A673 (cell line): ENCODE data around the gene DHRSX. TPM values are rescaled to one million over a fixed set of nuclear protein-coding genes. Genes with fewer than 3 reads are reported as not detected.

Source experiments
- BruUV-seq: library from RNA; stranded (reverse); fragments of 400-500 nt; replicated peaks from 2 replicates; lab custom pipeline; 2021; lab: Mats Ljungman, UMichigan
- CTCF ChIA-PET: fragments of 300-600 bp; sonication (Branson Sonifier 250); formaldehyde crosslinking; loops from one replicate; lab custom pipeline; 2022; ENCODE audit warnings: antibody characterized with exemption; lab: Charles Lee
- POLR2A ChIA-PET: fragments of 300-600 bp; sonication (Branson Sonifier 250); formaldehyde crosslinking; loops from one replicate; lab custom pipeline; 2022; ENCODE audit warnings: antibody characterized with exemption; ENCODE audit not compliant: low non-redundant PET; lab: Charles Lee
- DNase-seq: peaks from one replicate; pipeline ENCODE4 v3.0.0-alpha.2; 2015; ENCODE audit warnings: low spot score
- H3K27ac ChIP-seq: fragments of 200-600 bp; sonication (generic); 2 replicates; pipeline ENCODE4 v1.5.1; 2016; ENCODE audit warnings: mixed run types, low read depth, mild to moderate bottlenecking, mixed read lengths, antibody characterized with exemption, low read length; ENCODE audit not compliant: poor library complexity, severe bottlenecking
- H3K27me3 ChIP-seq: fragments of 200-600 bp; sonication (generic); replicated peaks from 2 replicates; pipeline ENCODE4 v1.6.1; 2017; ENCODE audit warnings: mixed run types, low read depth, mild to moderate bottlenecking, mixed read lengths, antibody characterized with exemption, low read length; ENCODE audit not compliant: insufficient read depth, poor library complexity
- H3K36me3 ChIP-seq: fragments of 200-600 bp; sonication (generic); 2 replicates; pipeline ENCODE4 v1.6.1; 2016; ENCODE audit warnings: mixed run types, mild to moderate bottlenecking, mixed read lengths, antibody characterized with exemption, low read length; ENCODE audit not compliant: insufficient read depth, poor library complexity, severe bottlenecking
- H3K4me1 ChIP-seq: fragments of 200-600 bp; sonication (generic); 2 replicates; pipeline ENCODE4 v1.6.1; 2017; ENCODE audit warnings: mixed run types, mild to moderate bottlenecking, mixed read lengths, antibody characterized with exemption, low read length; ENCODE audit not compliant: insufficient read depth, poor library complexity, severe bottlenecking
- H3K4me3 ChIP-seq: fragments of 200-600 bp; sonication (generic); 2 replicates; pipeline ENCODE4 v1.5.1; 2016; ENCODE audit warnings: low read depth, mixed run types, mild to moderate bottlenecking, mixed read lengths, low read length; ENCODE audit not compliant: poor library complexity, severe bottlenecking
- H3K9me3 ChIP-seq: fragments of 200-600 bp; sonication (generic); 2 replicates; pipeline ENCODE4 v1.6.1; 2016; ENCODE audit warnings: mixed run types, low read depth, mild to moderate bottlenecking, mixed read lengths, antibody characterized with exemption, low read length; ENCODE audit not compliant: poor library complexity, severe bottlenecking
- CTCF ChIP-seq: fragments of 300-800, 200-600 bp; sonication (generic); conservative IDR thresholded peaks from 2 replicates; pipeline ENCODE4 v1.5.1; 2017; ENCODE audit warnings: low read depth, mild to moderate bottlenecking, antibody characterized with exemption, low read length, moderate library complexity, mixed read lengths
- EZH2 ChIP-seq: fragments of 200-600 bp; sonication (generic); IDR thresholded peaks from 2 replicates; pipeline ENCODE4 v1.6.1; 2017; ENCODE audit warnings: borderline replicate concordance, low read depth, mild to moderate bottlenecking, mixed read lengths, antibody characterized with exemption, low read length; ENCODE audit not compliant: poor library complexity, severe bottlenecking
- intact Hi-C: fragments of 100-400 bp; cut with micrococcal nuclease; formaldehyde crosslinking; loops from one replicate; pipeline ENCODE4 v1.10.0; 2022; ENCODE audit not compliant: unreplicated experiment
- total RNA-seq: library from RNA; stranded (reverse); gene quantifications from 2 replicates; pipeline ENCODE4 v1.2.3, GENCODE V29; 2021

Gene DHRSX
- total RNA-seq, 1 experiment from 2014 or later = 30.2 TPM

DNA sequence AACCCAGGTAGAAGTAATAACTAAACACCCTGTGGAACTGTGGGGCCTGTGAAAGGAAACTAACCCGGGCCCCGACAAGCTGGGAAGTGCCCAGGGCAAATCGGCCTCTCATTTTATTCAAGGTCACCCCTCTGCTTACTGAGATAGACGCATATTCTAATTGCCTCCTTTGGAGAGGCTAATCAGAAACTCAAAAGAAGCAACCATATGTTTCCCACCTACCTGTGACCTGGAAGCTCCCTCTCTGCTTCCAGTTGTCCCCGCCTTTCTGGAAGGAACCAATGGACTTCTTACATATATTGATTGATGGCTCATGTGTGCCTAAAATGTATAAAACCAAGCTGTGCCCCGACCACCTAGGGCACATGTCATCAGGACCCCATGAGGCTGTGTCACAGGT lies 23.1 kb upstream of the DHRSX start:
- TF ChIP-seq EZH2 (no peak), CTCF (no peak)
- no peak overlapping the region for H3K4me3 ChIP-seq
- H3K4me1 ChIP-seq = no peaks in the 10 kb centered on the region
- CTCF ChIA-PET = no interaction called here
- intact Hi-C loops = no loop called here
- POLR2A ChIA-PET = no interaction called here
- H3K27ac ChIP-seq = no peak overlapping the region
- no TSS peak for BruUV-seq
- no peaks in the 10 kb centered on the region for H3K27me3 ChIP-seq
- DNase-seq = no peak
- no peaks in the 10 kb centered on the region for H3K36me3 ChIP-seq
- no peaks in the 10 kb centered on the region for H3K9me3 ChIP-seq

DNA sequence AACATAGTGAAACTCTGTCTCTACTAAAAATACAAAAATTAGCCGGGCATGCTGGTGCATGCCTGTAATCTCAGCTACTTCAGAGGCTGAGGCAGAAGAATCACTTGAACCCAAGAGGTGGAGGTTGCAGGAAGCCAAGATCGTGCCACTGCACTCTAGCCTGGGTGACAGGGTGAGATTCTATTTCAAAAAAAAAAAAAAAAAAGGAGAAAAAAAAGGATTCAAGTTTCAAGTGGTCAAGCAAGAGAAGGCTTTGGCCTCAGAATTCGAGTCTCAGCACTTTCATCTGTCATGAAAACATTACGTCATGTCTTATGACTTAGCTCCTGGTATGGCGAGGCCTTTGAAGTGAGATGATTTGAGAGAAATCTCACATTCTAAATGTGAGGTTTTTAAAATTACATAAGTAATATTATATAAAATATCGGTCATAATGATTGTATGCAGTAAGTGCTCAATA lies 21.2 kb upstream of the DHRSX start:
- intact Hi-C loops = no loop called here
- no peaks in the 10 kb centered on the region for H3K9me3 ChIP-seq
- no peak overlapping the region for H3K27ac ChIP-seq
- H3K36me3 ChIP-seq = no peaks in the 10 kb centered on the region
- DNase-seq = no peak
- no TSS peak for BruUV-seq
- POLR2A ChIA-PET = no interaction called here
- no peak overlapping the region for H3K4me3 ChIP-seq
- no peaks in the 10 kb centered on the region for H3K4me1 ChIP-seq
- CTCF ChIA-PET = no interaction called here
- no peaks in the 10 kb centered on the region for H3K27me3 ChIP-seq
- TF ChIP-seq CTCF (no peak), EZH2 (no peak)

DNA sequence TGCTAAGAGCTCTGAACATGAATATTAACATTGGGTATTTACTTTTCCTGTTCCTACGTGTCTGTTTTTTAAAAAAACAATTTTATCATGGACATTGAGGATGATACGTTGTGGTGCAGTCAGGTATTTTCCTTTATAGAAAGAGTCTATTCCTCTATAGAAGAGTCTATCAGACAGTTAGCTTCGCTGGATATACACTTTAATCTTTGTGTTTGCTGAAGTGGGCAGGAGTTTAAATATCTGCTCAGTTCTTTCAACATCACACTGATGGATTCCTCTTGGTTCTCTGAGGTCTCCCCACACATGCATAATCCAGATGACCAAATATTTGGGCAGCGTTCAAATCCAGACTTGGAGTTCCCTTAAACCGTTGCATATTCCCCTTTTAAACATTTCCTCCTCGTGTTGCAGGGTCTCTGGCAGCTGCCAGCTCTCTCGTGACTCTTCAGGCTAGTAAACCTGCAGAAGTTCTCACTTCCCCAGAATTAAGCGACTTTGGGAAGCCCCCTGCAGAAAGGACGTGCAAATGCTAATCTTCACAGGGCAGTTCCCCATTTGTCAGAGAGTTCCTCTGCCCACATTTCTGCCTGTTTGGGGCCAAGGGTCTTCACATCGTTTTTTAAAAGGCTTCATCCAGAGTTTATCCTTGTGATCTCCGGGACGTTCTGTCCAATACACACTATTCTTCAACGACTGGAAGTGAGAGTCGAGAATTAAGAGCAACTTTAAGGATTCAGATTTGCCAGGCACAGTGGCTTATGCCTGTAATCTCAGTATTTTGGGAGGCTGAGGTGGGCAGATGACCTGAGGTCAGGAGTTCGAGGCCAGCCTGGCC lies 20.5 kb upstream of the DHRSX start:
- POLR2A ChIA-PET = no interaction called here
- intact Hi-C loops = no loop called here
- CTCF ChIA-PET = no interaction called here
- H3K27me3 ChIP-seq = no peaks in the 10 kb centered on the region
- no peaks in the 10 kb centered on the region for H3K4me1 ChIP-seq
- no peak overlapping the region for H3K4me3 ChIP-seq
- no peak for TF ChIP-seq EZH2
- no peak for TF ChIP-seq CTCF
- H3K27ac ChIP-seq = no peak overlapping the region
- no peaks in the 10 kb centered on the region for H3K36me3 ChIP-seq
- no TSS peak for BruUV-seq
- no peaks in the 10 kb centered on the region for H3K9me3 ChIP-seq
- DNase-seq = no peak
